AG04449 (cell line): ENCODE data around the gene SDHAF1.

Experiments used
- CTCF ChIA-PET: fragments of 350-600 bp; formaldehyde crosslinking; extraction: SDS; loops from one replicate; lab custom pipeline; 2021; ENCODE audit warnings: antibody characterized with exemption; lab: Yijun Ruan, JAX
- POLR2A ChIA-PET: fragments of 400-600, 350-600 bp; formaldehyde crosslinking; extraction: SDS; loops from one replicate; lab custom pipeline; 2020; ENCODE audit warnings: antibody characterized with exemption, inconsistent platforms; lab: Yijun Ruan, JAX
- DNase-seq: peaks from one replicate; pipeline ENCODE4 v3.0.0-alpha.2; 2010; ENCODE audit warnings: low read depth, low spot score
- H3K4me3 ChIP-seq: 2 replicates; pipeline ENCODE4 v1.5.1; 2011; ENCODE audit warnings: low read depth, mild to moderate bottlenecking, control low read depth, low read length
- TF ChIP-seq, protein P1 (sequence below): IDR thresholded peaks from one replicate; pipeline ENCODE4 v1.5.1; 2011; ENCODE audit warnings: mild to moderate bottlenecking, moderate library complexity, low read length, control low read depth, inconsistent platforms; ENCODE audit not compliant: insufficient read depth; ENCODE audit errors: missing control alignments

SDHAF1 gene

DNA sequence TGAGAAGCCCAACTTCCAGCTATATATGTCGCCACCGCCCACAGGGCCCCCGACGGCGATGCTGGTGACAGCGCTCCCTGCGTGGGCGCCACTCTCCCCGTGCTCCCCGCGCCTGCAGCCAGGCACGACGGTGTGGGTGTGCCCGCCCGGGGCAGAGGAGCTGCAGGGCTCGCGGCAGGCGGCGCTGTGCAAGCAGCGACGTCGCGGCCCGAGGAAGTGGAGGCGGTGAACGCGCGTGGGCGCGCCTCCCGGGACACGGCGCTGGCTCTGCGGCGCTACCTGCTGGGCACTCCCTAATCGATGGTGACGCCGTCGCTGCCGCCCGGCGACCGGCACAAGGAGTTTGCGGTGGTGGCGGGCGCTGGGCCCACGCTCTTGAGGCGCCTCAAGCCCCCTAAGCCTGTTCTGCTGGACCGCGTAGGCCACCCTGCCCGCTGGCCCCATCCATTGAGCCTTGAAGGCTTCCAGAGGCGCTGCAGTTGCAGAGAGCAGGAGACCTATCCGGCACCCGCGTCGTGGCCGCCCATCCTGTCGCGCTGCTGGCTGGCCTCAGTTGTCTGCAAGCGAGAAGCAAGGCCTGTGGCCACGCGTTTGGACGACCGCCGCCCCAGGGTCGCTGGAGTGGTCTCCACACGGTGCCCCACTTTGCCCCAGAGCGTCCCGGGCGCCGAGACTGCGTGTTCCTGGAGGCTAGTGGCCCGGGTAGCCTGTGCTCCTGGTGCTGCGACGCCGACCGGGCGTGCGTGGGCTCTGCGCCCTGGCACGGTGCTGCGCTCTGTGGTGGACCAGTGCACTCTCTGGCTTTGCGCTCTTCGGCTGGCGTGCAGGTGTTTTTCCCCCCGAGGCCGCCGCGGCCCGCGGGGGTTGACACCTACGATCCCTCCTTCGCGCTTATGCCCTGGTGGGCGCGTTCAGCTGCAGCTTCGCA is 35.7 kb upstream of the SDHAF1 start:
- ChIA-PET POLR2A (no interaction called here), CTCF (interaction anchor here (0.6 to 1.9 kb wide), 4 partner anchors 10 to 282 kb away, joined by 3 to 8 read pairs (median 4); no protein-coding TSS in a partner anchor)
- TF ChIP-seq, protein P1, sequence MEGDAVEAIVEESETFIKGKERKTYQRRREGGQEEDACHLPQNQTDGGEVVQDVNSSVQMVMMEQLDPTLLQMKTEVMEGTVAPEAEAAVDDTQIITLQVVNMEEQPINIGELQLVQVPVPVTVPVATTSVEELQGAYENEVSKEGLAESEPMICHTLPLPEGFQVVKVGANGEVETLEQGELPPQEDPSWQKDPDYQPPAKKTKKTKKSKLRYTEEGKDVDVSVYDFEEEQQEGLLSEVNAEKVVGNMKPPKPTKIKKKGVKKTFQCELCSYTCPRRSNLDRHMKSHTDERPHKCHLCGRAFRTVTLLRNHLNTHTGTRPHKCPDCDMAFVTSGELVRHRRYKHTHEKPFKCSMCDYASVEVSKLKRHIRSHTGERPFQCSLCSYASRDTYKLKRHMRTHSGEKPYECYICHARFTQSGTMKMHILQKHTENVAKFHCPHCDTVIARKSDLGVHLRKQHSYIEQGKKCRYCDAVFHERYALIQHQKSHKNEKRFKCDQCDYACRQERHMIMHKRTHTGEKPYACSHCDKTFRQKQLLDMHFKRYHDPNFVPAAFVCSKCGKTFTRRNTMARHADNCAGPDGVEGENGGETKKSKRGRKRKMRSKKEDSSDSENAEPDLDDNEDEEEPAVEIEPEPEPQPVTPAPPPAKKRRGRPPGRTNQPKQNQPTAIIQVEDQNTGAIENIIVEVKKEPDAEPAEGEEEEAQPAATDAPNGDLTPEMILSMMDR, result peak; percentile 34
- no peak overlapping the region for H3K4me3 ChIP-seq
- DNase-seq, result no peak

DNA sequence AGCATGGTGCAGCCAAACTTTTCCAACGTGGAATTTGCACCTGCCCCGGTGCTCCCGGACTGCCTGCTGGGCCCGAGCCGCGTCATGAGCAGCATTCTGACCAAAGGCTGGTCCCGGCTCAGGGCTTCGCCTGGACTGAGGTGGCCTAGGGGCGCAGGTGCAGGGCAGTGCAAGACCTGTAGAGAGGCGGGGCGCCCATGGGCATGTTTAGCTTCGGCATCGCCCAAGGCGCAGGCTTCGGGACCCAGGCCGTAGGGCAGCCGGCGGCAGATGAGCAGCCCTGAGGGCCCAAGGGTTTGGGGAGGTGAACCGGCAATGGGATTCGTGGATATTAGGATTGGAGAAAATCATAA is 35.0 kb upstream of the SDHAF1 start:
- ChIA-PET CTCF (interaction anchor here (1.2 kb wide), 1 partner anchor 32 kb away, joined by 3 read pairs; no protein-coding TSS in a partner anchor), POLR2A (no interaction called here)
- no peak overlapping the region for H3K4me3 ChIP-seq
- DNase-seq, result no peak
- TF ChIP-seq, protein P1, result no peak

DNA sequence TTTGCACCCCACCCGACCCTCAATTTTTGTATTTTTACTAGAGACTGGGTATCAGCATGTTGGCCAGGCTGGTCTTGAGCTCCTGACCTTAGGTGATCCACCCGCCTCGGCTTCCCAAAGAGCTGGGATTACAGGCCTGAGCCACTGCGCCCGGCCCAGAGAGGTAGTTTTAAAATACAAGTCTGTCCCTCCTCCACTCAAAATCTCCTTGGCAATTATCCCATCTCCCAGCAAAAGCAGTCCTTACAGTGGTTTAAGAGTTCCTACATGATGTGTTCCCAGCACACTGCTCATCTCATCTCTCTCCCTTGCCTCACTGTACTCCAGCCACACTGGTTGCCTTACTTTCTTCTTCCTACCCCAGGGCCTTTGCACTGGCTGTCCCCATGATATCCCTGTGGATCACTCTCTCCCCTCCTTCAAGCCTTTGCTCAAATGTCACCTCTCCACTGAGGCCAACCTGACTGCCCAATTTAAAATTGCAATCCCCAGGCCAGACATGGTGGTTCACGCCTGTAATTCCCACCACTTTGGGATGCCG is 34.5 kb upstream of the SDHAF1 start:
- CTCF ChIA-PET, result interaction anchor here (1.2 kb wide), 1 partner anchor 31 kb away, joined by 3 read pairs; no protein-coding TSS in a partner anchor

DNA sequence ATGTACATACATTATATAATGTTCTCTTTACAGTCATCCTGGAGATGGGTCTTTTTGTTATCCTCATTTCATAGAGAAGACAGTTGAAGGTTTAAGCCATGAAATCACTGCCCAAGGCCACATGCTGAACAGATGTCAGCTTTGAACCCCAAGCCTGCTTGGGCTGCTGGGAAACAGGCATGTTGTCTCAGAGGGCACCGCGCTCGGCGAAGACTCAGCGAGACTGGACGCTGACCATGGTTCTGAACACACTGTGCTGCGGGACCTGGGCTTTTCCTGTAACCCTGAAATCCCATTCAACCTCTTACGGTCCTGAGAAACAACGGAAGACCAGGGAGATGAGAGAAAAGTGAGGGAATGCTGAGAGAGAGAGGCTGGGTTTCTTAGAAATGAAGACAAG is 31.5 kb upstream of the SDHAF1 start:
- CTCF ChIA-PET, result interaction anchor here (0.8 to 1.4 kb wide), 2 partner anchors 17 to 30 kb away, joined by 3 to 4 read pairs; no protein-coding TSS in a partner anchor
- POLR2A ChIA-PET, result no interaction called here
- no peak for DNase-seq

More for the DNA sequence above, 34.5 kb upstream of the SDHAF1 start:
- TF ChIP-seq, protein P1, result no peak
- POLR2A ChIA-PET, result no interaction called here
- DNase-seq, result no peak
- no peak overlapping the region for H3K4me3 ChIP-seq

DNA sequence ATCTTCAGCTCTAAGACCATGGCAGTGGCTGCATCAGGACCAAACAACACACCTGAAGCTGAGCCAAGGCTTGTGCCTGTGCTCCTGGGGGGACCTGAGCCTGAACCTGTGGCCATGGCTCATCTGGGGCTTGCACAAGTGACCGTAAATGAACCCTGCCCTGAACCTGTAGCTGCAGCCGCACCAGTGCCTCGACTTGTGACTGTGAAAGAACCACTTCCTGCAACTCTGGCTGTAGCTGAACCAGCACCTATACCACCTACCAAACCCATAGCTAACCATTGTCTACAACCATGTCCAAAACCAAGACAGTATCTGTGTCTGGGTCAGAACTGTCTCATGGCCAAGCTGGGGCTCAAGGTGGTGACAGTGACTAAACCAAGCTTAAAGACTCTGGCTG is 28.2 kb upstream of the SDHAF1 start:
- ChIA-PET POLR2A (no interaction called here), CTCF (no interaction called here)
- H3K4me3 ChIP-seq, result no peak overlapping the region
- DNase-seq, result no peak
- TF ChIP-seq, protein P1, result no peak

More for the DNA sequence above, 31.5 kb upstream of the SDHAF1 start:
- no peak overlapping the region for H3K4me3 ChIP-seq
- TF ChIP-seq, protein P1, result no peak

DNA sequence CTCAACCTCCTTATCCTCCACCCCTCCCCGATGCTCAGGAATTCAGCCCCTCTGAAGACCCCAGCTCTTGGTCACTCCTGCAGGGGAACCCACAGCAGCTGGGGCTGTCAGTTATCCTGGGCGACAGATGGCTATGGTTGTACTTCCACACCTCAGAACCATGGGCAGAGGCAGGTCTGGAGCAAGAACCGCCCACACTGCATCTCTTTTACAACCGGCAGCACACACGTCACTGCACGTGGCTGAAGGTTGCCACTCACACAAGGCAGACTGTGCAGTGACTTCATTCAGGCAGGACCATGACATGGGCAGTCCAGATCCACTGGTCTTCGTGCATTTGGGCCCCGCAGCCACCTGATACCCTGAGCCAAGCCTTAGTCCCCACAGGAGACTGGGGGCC is 21.5 kb upstream of the SDHAF1 start:
- CTCF ChIA-PET, result no interaction called here
- no peak for DNase-seq
- POLR2A ChIA-PET, result no interaction called here
- H3K4me3 ChIP-seq, result no peak overlapping the region
- TF ChIP-seq, protein P1, result no peak
